HL-60/S4 (cell line): ENCODE data around the gene SYTL3.

Experiments used
- in situ Hi-C: fragments of 300-500 bp; cut with MboI; formaldehyde crosslinking; loops from 2 replicates; pipeline ENCODE4 v1.14.3; 2022; ENCODE audit warnings: low sequenced_read_pairs

SYTL3 gene

GRCh38 chr6:158808442-158808833 lies 158.6 kb downstream of the SYTL3 start:
- in situ Hi-C loops, result no loop called here

- in situ Hi-C loops, result no loop called here
Measured at GRCh38 chr6:158808941-158809678, 159.3 kb downstream of the SYTL3 start.

- in situ Hi-C loops, result no loop called here
Measured at GRCh38 chr6:158810155-158811095, 160.6 kb downstream of the SYTL3 start.

GRCh38 chr6:158812611-158813010 lies 162.8 kb downstream of the SYTL3 start:
- in situ Hi-C loops, result no loop called here

- in situ Hi-C loops, result no loop called here
Measured at GRCh38 chr6:158813032-158813431, 163.2 kb downstream of the SYTL3 start.
